A673 (cell line): ENCODE results near the gene DNAJB2.

Source experiments
- CTCF ChIP-seq: fragments of 300-800, 200-600 bp; sonication (generic); conservative IDR thresholded peaks from 2 replicates; pipeline ENCODE4 v1.5.1; 2017; ENCODE audit warnings: low read depth, mild to moderate bottlenecking, antibody characterized with exemption, low read length, moderate library complexity, mixed read lengths
- EZH2 ChIP-seq: fragments of 200-600 bp; sonication (generic); IDR thresholded peaks from 2 replicates; pipeline ENCODE4 v1.6.1; 2017; ENCODE audit warnings: borderline replicate concordance, low read depth, mild to moderate bottlenecking, mixed read lengths, antibody characterized with exemption, low read length; ENCODE audit not compliant: poor library complexity, severe bottlenecking

DNA sequence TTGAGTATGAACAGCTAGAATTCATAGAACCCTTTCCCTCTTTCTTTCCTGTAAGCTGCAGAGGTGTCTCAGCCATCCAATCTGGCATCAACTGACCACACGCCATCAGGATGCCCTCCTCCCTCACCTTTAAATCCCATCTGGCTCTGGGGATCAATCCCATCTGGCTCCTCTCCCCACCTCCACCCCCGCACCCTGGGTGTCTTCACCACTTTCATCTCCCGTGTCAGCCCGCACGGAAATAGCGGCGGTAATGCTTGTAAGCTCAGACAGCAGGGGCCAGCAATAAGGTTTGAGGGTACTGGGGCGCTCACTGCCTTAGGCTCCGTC, 26.6 kb upstream of the DNAJB2 start:
- TF ChIP-seq CTCF (no peak), EZH2 (no peak)
